HG02870 (cell line): ENCODE measurements around the gene LAMA2.

ENCODE experiments used
- ATAC-seq: cut with Tn5 transposase; IDR thresholded peaks from one replicate; pipeline ENCODE4 v1.9.1; 2021; ENCODE audit warnings: mild to moderate bottlenecking, moderate library complexity; ENCODE audit not compliant: unreplicated experiment

The LAMA2 gene

GRCh38 chr6:129208415-129209034 lies 325.6 kb downstream of the LAMA2 start:
- ATAC-seq = no peak

- ATAC-seq = no peak
Observed at GRCh38 chr6:129209355-129209754, 326.4 kb downstream of the LAMA2 start.

GRCh38 chr6:129210684-129211083 lies 327.7 kb downstream of the LAMA2 start:
- ATAC-seq = no peak

- no peak for ATAC-seq
Observed at GRCh38 chr6:129211626-129212025, 328.7 kb downstream of the LAMA2 start.

- no peak for ATAC-seq
Observed at GRCh38 chr6:129212081-129212480, 329.1 kb downstream of the LAMA2 start.

GRCh38 chr6:129215246-129215645 lies 332.3 kb downstream of the LAMA2 start:
- ATAC-seq = no peak

- ATAC-seq = no peak
Observed at GRCh38 chr6:129215916-129216520, 333.1 kb downstream of the LAMA2 start.

GRCh38 chr6:129217701-129218100 lies 334.8 kb downstream of the LAMA2 start:
- no peak for ATAC-seq

GRCh38 chr6:129233458-129234134 lies 350.7 kb downstream of the LAMA2 start:
- peak; percentile 59 for ATAC-seq

- ATAC-seq = no peak
Observed at GRCh38 chr6:129235167-129236000, 352.4 kb downstream of the LAMA2 start.

- peak; percentile 59 for ATAC-seq
Observed at GRCh38 chr6:129236001-129236517, 353.1 kb downstream of the LAMA2 start.

GRCh38 chr6:129238991-129239390 lies 356.1 kb downstream of the LAMA2 start:
- ATAC-seq = no peak

- ATAC-seq = no peak
Observed at GRCh38 chr6:129239825-129240491, 357.0 kb downstream of the LAMA2 start.

GRCh38 chr6:129240492-129240853 lies 357.5 kb downstream of the LAMA2 start:
- no peak for ATAC-seq

GRCh38 chr6:129242546-129242945 lies 359.6 kb downstream of the LAMA2 start:
- ATAC-seq = no peak

GRCh38 chr6:129243377-129243776 lies 360.4 kb downstream of the LAMA2 start:
- no peak for ATAC-seq

- ATAC-seq = no peak
Observed at GRCh38 chr6:129248946-129249345, 366.0 kb downstream of the LAMA2 start.

- peak; percentile 91 for ATAC-seq
Observed at GRCh38 chr6:129251669-129252376, 368.9 kb downstream of the LAMA2 start.

GRCh38 chr6:129252377-129253071 lies 369.6 kb downstream of the LAMA2 start:
- ATAC-seq = no peak
